Left cardiac atrium (tissue), 4 donors: ENCODE measurements around the gene SLC25A45. TPM values are rescaled to one million over a fixed set of nuclear protein-coding genes. Genes with fewer than 3 reads are reported as not detected.

Source experiments
- ATAC-seq, 2 donors: fragments of 200-7000 bp; cut with Tn5 transposase; one replicate each; pipeline ENCODE4 v1.9.1; 2020; ENCODE audit warnings: mild to moderate bottlenecking in 2 of 2, moderate library complexity in 2 of 2
- DNase-seq: peaks from one replicate; pipeline ENCODE4 v3.0.0-alpha.2; 2020
- intact Hi-C, 2 donors: fragments of 100-400 bp; cut with DNase I; formaldehyde crosslinking; loops; one replicate each; pipeline versions ENCODE4 v1.14.1 to v1.15.1; 2022 to 2023
- total RNA-seq, 2 donors: library from RNA; stranded (reverse); fragmentation: NEBNext Ultra II Directional; extraction: Animal tissue kit (Norgen Biotek cat#: 25700); gene quantifications; one replicate each; pipeline ENCODE4 v1.2.1, GENCODE V29; 2021
- donor health status: DM: no; HTN: yes; CAD: no.
- donor health status: DM: no; HTN: yes; CAD: no; lungs with severe emphysema.
- donor health status: DM: yes; HTN: yes; CAD: no.
- donor health status: Dilated cardiomyopathy.

SLC25A45 gene
- total RNA-seq, 2 donors from 2014 or later: 4.1 to 7.2 TPM

DNA sequence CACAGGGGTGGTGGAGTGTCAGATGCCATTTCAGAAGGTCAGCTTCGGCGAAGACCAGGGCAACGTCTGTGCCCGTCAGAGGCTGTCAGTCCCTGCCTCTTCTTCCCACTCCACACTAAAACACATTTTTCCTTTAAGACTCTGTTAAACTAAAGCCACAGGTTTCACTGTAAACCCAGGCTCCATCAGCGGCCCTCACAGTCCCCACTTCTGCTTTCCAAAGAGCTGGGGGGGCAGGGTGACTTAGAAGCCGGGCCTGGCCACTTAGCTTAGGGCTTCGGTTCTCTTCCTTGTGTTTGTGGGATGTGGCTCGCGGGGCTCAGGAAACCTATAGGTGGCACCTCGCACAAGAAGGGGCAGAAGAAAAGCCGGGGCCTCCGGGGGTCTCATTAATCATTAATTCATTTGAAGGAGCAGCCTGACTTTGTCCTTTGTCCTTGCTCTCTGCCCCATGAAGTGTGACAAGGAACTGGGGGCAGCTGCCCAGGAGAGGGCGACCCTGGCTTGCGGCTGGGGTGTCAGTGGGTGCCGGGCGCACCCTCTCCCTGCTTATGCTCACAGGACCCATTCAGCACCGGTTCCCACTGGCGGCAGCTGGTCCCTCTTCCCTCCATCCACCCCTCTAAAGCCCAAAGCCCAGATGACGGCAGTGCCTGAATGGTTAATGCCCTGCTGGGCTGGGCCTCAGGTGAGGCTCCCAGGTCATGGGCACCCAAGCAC is 4.1 kb downstream of the SLC25A45 start:
- no peak for DNase-seq
- intact Hi-C loops: no loop called here
- ATAC-seq: no peak

DNA sequence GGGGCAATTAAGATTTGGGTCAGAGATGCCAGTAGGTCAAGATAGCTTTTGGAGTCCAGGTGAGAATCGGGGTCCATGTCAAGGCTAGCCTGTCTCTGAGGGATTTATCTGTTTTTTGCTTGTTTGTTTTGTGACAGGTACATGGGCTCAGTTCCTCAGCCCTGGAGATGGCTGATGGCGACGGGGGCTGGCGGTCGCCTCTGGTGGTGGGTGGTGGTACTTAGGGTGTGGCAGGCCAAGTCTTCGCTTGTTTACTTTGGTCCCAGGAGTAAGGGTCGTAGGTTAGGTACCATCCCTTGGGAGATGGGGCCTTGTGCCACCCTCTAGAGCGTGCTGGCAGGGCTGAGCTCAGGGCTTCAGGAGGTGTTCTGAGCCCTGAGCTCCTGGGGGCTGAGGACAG is 4.7 kb downstream of the SLC25A45 start:
- DNase-seq: no peak
- no peak for ATAC-seq
- intact Hi-C loops: no loop called here

GRCh38 chr11:65377036-65377435 is 5.4 kb downstream of the SLC25A45 start:
- intact Hi-C loops: no loop called here
- no peak for DNase-seq
- ATAC-seq: no peak

- no peak for DNase-seq
- no peak for ATAC-seq
- intact Hi-C loops: no loop called here
Measured at GRCh38 chr11:65376138-65376713, 6.2 kb downstream of the SLC25A45 start.

GRCh38 chr11:65375012-65375411 is 7.4 kb downstream of the SLC25A45 start:
- intact Hi-C loops: no loop called here
- ATAC-seq (no peak), DNase-seq (no peak)

DNA sequence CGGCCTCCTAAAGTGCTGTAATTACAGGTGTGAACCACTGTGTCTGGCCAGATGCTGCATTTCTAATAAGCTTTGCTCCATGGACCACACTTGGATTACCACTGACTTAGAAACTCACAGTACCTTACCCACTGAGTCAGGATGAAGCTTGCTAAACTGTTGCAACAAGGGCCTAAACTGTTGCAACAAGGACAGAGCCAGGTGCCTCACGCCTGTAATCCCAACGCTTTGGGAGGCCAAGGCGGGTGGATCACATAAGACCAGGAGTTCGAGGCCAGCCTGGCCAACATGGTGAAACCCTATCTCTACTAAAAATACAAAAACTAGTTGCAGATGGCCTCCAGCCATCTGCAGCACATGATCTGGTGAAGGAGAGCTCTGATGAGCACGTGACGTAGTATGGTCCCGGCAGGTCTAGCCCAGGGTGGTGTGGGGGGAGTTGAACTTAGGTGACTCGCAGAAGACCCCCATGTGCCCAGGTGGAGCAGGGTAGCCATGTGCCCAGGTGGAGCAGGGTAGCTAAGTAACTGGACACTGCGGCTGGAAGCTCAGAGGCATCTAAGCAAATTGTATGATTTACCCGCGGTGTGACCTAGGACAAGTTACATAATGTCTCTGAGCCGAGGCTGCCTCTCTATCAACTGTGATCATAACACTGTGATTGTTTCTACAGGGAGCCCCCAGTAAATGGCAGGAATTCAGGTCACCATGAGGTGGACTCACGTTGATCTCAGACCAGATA is 8.4 kb downstream of the SLC25A45 start:
- DNase-seq: no peak
- no peak for ATAC-seq
- intact Hi-C loops: no loop called here

DNA sequence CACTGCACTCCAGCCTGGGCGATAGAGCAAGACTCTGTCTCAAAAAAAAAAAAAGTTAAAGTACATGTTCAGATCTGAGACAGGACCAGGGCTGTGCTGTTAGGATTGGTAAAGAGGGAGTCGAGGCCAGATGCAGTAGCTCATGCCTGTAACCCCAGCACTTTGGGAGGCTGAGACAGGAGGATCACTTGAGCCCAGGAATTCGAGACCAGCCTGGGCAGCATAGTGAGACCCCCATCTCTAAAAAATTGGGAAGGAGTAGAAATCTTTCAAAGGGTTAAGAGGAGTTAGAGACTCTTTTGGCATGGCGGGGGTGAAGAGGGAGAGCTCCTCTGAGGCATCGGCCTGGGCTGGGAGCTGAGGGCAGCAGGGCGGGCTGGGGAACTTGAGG is 11.8 kb downstream of the SLC25A45 start:
- ATAC-seq (no peak), DNase-seq (no peak)
- intact Hi-C loops: no loop called here

- intact Hi-C loops: loop anchor here (1.0 to 5.0 kb wide), 2 partner anchors 144 to 146 kb away; no protein-coding TSS in a partner anchor
- no peak for DNase-seq
- peak; percentile 73 to 81 for ATAC-seq
Measured at GRCh38 chr11:65366340-65366773, 16.1 kb downstream of the SLC25A45 start.

GRCh38 chr11:65363770-65364169 is 18.7 kb downstream of the SLC25A45 start:
- DNase-seq (no peak), ATAC-seq (no peak)
- intact Hi-C loops: no loop called here

- intact Hi-C loops: no loop called here
- ATAC-seq: no peak
- peak; percentile 10 for DNase-seq
Measured at GRCh38 chr11:65362966-65363365, 19.5 kb downstream of the SLC25A45 start.

DNA sequence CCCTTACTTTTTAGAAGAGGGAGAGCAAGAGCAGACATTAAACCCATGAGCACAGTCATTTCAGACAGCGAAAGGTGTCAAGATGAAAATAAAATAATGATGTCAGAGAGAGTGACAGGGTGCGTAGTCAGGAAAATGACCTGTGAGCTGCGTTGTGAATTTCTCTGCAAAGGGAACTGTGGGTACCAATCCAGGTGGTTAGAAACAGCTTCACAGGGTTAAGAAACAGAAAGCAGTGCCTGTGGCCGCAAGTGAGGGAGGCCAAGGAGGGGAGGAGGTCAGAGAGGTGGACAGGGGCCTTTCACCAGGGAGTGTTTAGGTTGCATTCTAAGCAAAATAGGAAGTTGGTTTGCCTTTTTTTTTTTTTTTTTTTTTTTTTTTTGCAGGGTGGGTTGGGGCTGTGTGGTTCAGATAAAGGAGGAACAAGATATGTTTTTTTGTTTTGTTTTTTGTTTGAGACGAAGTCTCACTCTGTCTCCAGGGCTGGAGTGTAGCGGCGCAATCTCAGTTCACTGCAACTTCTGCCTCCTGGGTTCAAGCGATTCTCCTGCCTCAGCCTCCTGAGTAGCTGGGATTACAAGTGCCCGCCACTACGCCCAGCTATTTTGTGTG is 20.0 kb downstream of the SLC25A45 start:
- ATAC-seq: no peak
- DNase-seq: peak; percentile 6
- intact Hi-C loops: no loop called here

DNA sequence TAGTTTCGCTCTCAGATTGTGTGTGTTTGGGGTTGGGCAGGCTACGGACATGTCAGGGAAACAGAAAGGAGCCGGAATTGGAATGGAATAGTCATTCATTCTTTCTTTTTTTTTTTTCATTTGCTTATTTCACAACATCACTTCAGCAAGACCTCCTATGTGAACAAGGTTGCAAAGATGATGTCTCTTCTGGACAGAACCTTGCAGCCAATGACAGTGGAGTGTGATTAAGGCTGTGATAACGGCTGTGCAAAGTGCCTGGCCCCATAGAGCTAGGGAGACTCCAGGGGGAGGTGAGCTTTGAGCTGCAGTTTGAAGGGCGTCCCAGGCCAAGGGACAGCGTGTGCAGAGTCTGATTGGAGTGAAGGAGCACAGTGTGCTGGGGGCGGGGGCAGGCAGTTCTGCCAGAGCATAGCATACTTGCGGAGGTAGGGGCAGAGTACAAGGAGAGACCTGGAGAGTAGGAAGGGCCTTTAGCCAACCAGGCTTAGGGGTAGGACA is 24.5 kb downstream of the SLC25A45 start:
- DNase-seq: no peak
- ATAC-seq: no peak
- intact Hi-C loops: no loop called here

DNA sequence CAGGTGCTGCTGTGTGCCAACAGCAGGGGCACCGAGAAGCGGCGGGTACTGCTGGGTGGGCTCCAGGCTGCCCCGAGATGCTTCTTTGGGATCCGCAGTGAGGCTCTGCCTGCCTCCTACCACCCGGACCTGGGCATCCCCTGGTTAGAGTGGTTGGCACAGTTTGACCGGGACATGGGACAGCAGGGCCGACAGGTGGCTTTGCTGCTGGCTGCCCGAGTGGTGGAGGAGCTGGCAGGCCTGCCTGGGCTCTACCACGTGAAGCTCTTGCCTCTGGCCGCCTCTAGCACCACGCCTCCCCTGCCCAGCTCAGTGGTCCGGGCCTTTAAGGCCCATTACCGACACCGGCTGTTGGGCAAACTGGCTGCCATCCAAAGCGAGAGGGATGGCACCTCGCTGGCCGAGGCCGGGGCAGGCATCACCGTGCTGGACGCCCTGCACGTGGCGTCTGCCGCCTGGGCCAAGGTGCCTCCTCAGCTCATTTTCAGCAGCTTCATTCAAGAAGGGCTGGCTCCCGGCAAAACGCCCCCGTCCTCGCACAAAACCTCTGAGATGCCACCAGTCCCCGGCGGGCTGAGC is 26.0 kb downstream of the SLC25A45 start:
- DNase-seq (peak; percentile 36), ATAC-seq (no peak)
- intact Hi-C loops: no loop called here

GRCh38 chr11:65355776-65356393 is 26.6 kb downstream of the SLC25A45 start:
- DNase-seq: peak; percentile 60
- intact Hi-C loops: no loop called here
- ATAC-seq: peak in 1 of 2 donors; percentile 2

DNA sequence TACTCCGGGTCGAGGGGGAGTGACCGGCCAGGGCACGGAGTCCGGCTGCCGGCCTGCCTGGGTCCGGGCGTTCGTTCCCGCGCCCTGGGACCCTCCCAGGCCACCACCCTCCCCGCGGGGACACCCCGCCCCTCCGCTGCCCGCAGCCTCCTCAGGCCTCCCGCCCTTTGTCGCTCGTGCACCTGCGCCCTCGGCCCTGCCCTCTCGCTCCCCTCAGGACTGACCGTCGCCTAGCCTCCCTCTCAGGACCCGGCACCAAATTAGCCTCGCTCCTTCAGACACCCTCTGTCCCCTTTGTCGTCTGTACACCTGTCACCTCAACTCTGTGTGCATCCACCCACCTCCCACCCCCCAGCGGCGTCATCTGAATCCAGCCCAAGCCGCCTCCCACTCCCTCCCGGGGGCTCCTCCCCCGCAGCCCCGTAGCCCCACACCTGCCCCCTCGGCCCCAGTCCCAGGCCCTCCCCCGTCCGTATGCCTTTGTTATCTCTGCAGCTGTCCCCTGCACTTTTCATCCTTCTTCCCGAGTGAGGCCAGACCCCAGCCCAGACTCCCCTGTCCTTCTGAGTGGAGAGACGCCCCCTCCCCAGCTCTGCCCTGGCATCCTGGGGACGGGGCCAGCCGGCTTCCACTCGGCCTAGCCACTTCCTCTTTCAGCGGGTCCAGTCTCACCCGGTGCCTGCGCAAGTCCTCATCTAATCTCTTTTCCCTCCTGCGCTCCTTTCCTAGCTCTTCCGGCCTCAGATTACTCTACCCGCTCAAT is 27.3 kb downstream of the SLC25A45 start:
- peak; percentile 39 for DNase-seq
- intact Hi-C loops: no loop called here
- peak; percentile 2 to 5 for ATAC-seq

DNA sequence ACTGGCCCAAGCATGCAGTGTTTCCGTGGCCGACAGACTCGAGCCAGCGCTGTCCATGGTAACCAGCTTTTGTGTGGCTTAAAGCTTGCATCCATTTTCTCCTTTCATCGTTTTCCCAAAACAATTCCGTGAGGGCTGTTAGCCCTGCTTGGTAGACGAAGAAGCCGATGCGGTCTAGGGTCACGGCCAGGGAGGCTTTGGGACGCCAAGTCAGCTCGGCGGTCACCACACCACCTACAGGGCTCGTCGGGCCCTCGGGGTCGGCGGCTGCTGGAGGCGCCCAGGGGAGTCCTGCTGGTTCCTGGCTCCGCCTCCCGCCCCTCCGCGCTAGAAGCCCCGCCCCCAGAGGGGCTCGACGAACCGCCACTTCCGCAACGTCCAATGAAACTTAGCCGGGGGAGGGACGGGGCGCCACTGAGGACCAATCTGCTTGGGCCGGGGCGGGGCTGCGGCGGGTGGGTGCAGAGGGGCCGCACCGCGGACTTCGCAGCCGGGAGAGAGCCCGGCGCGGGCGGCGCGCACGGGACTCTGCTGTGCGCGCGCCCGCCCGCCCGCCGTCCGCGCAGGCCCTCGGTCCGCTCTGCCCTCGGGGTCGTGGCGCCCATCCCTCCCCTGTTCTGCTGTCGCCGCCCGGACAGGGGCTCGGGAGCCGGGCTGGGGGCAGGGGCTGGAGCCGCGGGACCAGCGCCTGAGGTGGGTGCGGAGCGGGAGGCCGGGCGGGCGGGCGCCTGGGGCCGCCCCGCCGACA is 28.0 kb downstream of the SLC25A45 start, which contains the start of gene TIGD3:
TSS of gene TIGD3 (plus strand) at position 487 of the 748 bp plus-strand sequence. CDS start 1,058 bp downstream, outside the sequence.
- peak; percentile 96 to 98 for ATAC-seq
- peak; percentile 99 for DNase-seq
- intact Hi-C loops: no loop called here

DNA sequence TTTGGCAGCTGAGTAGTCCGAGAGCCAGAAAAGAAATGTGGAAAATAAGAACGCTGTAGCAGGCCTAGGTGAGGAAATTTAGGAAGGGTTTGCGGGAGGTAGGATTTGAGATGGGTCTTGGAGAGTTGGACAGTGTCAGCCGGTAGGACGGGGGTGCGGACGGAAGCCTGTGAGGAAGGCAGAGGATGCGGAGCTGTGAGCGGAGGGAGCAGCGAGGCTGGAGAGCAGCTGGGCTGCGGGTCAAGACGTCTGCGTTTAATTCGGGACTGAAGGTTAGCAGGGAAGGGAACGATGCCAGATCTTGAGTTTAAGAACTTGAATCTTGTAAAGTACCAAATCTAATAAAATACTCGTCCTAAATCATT is 28.6 kb downstream of the SLC25A45 start:
- intact Hi-C loops: no loop called here
- ATAC-seq: peak; percentile 15 to 17
- no peak for DNase-seq
